HG03558 (cell line): Measurements from ENCODE around the gene GTF2H2.
"Not testable (repeated sequence)": the region's sequence is repeated elsewhere in the genome, so short reads cannot be mapped to it uniquely, and the experiment has no call there.

Experiments
- ATAC-seq: cut with Tn5 transposase; IDR thresholded peaks from one replicate; pipeline ENCODE4 v1.9.1; 2021; ENCODE audit warnings: moderate number of reproducible peaks; ENCODE audit not compliant: unreplicated experiment; ENCODE audit errors: extremely low read depth

GTF2H2 gene

GRCh38 chr5:71067262-71067928, at the start of gene GTF2H2:
Gene GTF2H2 (minus strand): TSS chr5:71067676. CDS start chr5:71062763, 4,913 bp downstream.
- peak; percentile 93 for ATAC-seq

- ATAC-seq, result not testable (repeated sequence)
Measured at GRCh38 chr5:71109730-71110275, 42.3 kb upstream of the GTF2H2 start.

GRCh38 chr5:71099996-71100395, 32.5 kb upstream of the GTF2H2 start:
- not testable (repeated sequence) for ATAC-seq

- not testable (repeated sequence) for ATAC-seq
Measured at GRCh38 chr5:71097930-71098203, 30.4 kb upstream of the GTF2H2 start.

- ATAC-seq, result not testable (repeated sequence)
Measured at GRCh38 chr5:71097173-71097929, 29.9 kb upstream of the GTF2H2 start.

GRCh38 chr5:71089773-71090172, 22.3 kb upstream of the GTF2H2 start:
- not testable (repeated sequence) for ATAC-seq

- ATAC-seq, result not testable (repeated sequence)
Measured at GRCh38 chr5:71088754-71089153, 21.3 kb upstream of the GTF2H2 start.

- ATAC-seq, result not testable (repeated sequence)
Measured at GRCh38 chr5:71086145-71086544, 18.7 kb upstream of the GTF2H2 start.

- ATAC-seq, result not testable (repeated sequence)
Measured at GRCh38 chr5:71084280-71085063, 17.0 kb upstream of the GTF2H2 start.

- ATAC-seq, result not testable (repeated sequence)
Measured at GRCh38 chr5:71082898-71083297, 15.4 kb upstream of the GTF2H2 start.

GRCh38 chr5:71082340-71082739, 14.9 kb upstream of the GTF2H2 start:
- ATAC-seq, result not testable (repeated sequence)

- ATAC-seq, result not testable (repeated sequence)
Measured at GRCh38 chr5:71061322-71061721, 6.2 kb downstream of the GTF2H2 start.

GRCh38 chr5:71059426-71059825, 8.1 kb downstream of the GTF2H2 start:
- not testable (repeated sequence) for ATAC-seq

GRCh38 chr5:71044808-71045207, 22.7 kb downstream of the GTF2H2 start:
- ATAC-seq, result not testable (repeated sequence)

- not testable (repeated sequence) for ATAC-seq
Measured at GRCh38 chr5:71044128-71044527, 23.3 kb downstream of the GTF2H2 start.

- not testable (repeated sequence) for ATAC-seq
Measured at GRCh38 chr5:71031046-71031776, 36.3 kb downstream of the GTF2H2 start.

GRCh38 chr5:71025289-71025953, 42.1 kb downstream of the GTF2H2 start, which contains the start of gene NAIP:
Gene NAIP (minus strand): TSS chr5:71025339. CDS start chr5:71012915, 12,424 bp downstream.
- ATAC-seq, result not testable (repeated sequence)

- not testable (repeated sequence) for ATAC-seq
Measured at GRCh38 chr5:71020643-71021042, 46.8 kb downstream of the GTF2H2 start.

GRCh38 chr5:71018376-71019005, 49.0 kb downstream of the GTF2H2 start:
- not testable (repeated sequence) for ATAC-seq
